GM19324 (cell line): ENCODE results near the gene GPC5.
"Not testable (repeated sequence)": the region's sequence is repeated elsewhere in the genome, so short reads cannot be mapped to it uniquely, and the experiment has no call there.

Experiments used
- ATAC-seq: cut with Tn5 transposase; IDR thresholded peaks from one replicate; pipeline ENCODE4 v1.9.1; 2021; ENCODE audit warnings: mild to moderate bottlenecking, moderate library complexity; ENCODE audit not compliant: unreplicated experiment, low FRiP score

Gene GPC5

DNA sequence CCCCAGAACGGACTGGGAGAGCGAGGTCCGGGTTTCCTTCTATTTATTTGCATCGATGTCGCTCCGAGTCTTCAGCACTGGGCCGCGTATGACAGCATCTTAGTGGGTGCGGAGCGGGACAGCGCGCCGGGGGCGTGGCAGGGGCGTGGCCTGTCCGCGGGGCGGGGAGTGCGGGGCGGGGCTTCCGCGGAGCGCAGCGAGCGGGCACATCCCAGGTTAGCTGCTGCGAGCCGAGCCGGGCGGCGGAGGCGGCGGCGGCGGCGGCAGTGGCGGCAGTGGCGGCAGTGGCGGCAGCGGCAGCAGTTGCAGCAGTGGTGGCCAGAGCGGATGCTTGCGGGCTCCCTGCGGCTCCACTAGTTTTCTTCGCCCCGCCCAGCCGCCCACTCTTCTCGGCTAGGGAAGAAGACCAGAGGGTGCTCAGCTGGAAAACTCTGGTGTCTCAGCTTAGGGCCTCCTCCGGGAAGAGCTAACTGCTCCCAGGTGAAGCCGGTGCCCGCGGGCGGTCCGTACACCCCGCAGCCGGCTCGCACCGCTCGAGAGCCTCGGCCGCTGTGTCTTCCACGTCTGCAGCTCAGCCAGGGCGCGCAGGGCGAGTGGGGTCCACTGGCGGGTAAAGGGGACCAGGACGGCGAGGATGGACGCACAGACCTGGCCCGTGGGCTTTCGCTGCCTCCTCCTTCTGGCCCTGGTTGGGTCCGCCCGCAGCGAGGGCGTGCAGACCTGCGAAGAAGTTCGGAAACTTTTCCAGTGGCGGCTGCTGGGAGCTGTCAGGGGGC is at the start of gene GPC5:
Gene GPC5, plus strand, starts transcription at position 209 of the 776 bp plus-strand sequence.
- ATAC-seq: peak; percentile 97

DNA sequence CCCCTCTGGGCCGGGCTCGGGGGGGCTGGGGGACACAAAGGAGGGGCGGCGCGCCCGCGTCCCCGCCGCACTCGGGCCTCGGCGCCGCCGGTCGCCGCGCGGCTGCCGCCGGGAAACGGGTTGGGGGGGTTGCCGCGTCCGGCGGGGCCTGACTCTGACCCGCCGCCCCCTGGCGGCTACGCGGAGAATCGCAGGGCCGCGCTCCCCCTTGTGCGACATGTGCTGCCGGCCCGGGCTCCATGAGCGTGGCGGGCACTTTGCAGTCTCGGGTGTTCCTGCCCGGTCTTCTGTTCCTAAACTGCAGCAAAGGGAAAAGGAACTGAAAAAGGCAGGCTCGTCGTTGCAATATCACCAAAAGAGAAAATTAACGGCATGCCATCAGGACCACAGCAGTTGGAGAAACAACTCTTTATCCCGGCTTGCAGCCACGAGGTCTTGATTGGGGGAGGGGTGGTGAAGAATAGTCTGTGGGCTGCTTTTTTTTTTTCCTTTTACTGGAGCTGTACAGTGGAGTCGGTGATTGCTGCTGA is 49.5 kb upstream of the GPC5 start:
- peak; percentile 57 for ATAC-seq

DNA sequence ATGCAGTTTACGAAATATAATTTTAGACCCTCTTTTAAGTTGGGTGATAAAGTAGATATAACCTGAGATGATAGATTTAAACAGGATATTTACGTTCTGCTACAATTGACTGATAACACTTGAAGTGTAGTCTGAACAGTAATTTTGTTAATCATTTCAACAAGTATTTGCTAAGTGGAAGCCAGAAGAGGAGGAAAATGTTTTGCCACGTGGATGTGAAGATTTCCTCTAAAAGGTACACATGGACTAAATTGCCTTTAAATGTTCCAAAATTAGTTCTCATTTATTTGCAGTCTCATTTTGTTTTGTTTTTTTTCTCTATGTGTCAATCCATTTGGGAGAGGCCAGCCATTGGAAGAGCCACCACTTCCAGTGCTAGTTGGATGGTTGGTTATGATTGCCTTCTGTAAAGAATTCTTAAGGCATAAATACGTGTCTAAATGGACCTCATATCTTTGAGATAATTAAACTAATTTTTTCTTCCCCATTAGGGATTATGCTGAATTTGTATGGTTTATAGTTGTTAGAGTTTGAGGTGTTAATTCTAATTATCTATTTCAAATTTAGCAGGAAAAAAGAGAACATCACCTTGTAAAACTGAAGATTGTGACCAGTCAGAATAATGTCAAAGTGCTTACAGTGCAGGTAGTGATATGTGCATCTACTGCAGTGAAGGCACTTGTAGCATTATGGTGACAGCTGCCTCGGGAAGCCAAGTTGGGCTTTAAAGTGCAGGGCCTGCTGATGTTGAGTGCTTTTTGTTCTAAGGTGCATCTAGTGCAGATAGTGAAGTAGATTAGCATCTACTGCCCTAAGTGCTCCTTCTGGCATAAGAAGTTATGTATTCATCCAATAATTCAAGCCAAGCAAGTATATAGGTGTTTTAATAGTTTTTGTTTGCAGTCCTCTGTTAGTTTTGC is 48.2 kb upstream of the GPC5 start:
- no peak for ATAC-seq

DNA sequence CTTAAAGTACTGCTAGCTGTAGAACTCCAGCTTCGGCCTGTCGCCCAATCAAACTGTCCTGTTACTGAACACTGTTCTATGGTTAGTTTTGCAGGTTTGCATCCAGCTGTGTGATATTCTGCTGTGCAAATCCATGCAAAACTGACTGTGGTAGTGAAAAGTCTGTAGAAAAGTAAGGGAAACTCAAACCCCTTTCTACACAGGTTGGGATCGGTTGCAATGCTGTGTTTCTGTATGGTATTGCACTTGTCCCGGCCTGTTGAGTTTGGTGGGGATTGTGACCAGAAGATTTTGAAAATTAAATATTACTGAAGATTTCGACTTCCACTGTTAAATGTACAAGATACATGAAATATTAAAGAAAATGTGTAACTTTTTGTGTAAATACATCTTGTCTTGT is 47.3 kb upstream of the GPC5 start:
- no peak for ATAC-seq

DNA sequence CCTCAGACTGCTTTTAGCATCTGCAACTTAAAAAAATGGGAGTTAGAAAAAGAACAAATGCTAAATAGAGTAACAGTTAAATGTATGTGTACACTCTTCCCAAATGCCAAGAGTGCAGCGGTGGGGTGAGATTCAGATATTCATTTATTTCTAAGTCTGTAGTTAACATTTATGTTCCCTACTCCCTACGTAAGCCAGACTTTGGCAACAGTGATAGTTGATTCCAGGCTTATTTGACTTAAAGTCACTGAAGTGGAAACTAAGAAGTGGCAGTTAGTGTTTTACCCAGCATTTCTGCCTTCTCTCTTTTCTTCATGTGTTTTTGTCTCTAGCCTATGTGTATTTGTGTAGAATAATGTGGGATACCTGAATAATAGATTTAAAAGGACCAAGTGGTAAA is 46.4 kb upstream of the GPC5 start:
- no peak for ATAC-seq

DNA sequence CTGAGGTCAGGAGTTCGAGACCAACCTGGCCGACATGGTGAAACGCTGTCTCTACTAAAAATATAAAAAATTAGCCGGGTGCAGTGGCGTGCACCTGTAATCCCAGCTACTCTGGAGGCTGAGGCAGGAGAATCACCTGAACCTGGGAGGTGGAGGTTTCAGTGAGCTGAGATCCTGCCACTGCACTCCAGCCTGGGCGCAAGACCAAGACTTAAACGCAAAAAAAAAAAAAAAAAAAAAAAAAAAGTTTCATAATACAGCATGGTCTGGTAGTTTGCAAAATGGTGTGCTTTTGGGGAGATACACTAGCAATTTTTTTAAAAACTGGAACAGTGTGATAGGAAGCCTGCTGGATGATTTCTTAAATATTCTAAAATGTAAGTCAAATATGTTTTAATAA is 45.5 kb upstream of the GPC5 start:
- not testable (repeated sequence) for ATAC-seq

DNA sequence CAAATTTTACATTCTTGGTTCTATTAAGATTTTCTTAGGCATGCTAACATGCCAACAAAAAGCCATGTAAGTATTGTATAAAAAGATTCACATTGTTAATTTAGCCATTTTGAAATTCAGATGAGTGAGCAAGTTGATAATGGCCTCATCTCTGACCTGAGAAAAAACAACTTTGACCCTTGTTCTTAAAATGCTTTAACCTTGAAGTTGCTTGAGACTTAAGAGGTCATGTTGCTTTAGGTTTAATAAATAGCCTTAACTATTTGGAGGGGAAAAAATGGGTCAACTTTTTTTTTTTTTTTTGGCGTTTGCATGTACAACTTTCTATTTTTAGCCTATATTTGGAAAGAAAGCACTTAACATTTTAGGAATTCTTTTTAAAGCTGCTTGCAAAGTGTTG is 44.9 kb upstream of the GPC5 start:
- ATAC-seq: no peak

DNA sequence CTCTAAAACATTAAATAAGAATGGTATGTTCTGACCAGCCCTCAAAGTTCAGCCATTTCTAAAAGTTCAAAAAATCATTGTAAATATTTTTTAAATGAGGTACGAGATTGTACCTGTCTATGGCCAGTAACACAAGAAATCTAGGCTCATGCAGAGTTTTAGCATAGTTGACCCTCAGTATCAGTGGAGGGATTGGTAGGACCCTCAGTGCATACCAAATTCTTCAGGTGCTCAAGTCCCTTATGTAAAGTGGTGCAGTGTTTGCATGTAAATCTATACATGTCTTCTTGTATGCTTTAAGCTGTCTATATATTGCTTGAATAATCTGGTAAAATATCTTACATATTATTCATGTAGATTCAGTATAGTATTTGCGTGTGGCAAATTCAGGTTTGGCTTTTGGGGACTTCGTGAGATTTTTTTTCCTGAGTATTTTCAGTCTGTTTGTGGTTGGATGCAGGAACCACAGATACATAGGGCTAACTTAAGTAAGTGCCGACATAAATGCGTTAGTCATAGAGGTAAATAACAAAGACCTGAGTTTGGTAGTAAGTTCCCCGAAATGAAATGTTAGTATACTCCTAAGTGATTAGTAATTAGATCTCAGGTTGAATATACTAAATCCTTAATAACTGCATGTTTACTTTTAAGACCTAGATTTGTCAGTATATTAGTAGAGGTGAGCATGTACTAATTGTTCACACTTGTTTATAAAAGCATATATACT is 43.2 kb upstream of the GPC5 start:
- ATAC-seq: no peak

DNA sequence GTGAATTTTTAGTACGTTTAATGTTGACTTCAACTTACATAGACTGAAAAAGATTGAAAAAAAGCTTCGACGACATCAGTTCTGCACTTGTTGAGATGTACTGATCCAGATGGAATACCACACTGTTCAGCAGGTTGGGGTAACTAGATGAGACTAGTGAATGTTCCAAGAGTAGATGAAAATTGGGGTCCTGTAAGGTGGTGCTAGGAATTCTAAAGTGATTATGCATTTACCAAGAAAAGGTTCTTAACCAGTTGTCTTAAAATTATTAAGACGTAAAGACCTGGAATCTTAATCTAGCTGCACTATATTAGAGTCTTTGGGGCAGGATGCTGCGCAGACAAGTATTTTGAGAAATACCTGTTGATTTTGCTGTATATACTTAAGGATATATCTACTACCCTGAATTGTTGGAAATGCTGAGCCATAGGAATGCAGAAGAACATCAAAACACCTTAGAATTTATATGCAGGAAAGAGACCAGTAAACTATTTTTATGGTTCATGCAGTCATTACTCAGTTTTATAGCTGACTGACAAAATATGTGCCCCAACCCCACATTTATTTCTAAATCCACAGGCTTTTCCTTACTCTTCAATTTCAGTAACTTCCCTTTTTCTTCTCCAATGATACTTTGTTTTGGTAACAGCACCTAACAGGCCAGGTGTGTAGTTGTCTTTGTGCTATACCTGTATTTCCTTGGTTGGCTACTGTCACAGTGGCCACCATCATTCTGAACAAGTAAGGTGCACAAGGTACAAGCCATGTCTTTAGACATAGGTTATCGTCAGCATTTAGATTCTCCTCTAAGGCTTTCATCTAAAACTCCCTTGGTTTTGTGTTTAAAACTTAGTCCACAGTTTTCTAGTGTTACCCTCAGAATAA is 42.4 kb upstream of the GPC5 start:
- ATAC-seq: no peak

DNA sequence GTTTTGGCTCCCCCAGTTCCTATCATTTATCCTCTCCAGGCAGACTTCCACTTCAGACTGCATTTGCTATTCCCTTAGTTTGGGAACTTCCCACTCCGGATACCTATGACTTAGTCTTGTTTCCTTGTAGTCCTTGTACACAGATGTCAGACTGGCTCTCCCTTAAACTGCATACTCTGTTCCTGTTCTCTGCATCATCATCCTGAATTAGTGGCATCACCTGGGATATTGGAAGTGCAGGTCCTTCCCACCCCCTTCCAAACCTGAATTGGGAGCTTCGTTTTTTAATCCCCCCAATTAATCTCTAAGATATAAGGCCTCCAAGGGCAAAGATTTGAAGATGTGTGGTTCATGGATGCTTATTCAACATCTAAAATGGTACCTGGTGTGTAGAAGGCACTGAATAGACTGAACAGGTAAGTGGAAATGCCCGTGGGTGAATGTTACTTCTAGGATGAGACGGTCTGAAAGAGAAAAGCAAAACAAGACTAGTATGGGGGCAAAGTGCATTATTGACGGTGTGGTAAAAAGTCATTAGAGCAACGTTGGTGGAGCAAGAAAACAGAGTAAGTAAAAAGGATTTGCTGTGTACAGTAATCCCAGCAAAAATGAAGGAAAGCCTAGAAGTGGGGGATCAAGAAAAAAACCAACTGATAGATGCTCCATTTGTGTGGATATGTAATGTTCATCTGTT is 41.4 kb upstream of the GPC5 start:
- no peak for ATAC-seq

DNA sequence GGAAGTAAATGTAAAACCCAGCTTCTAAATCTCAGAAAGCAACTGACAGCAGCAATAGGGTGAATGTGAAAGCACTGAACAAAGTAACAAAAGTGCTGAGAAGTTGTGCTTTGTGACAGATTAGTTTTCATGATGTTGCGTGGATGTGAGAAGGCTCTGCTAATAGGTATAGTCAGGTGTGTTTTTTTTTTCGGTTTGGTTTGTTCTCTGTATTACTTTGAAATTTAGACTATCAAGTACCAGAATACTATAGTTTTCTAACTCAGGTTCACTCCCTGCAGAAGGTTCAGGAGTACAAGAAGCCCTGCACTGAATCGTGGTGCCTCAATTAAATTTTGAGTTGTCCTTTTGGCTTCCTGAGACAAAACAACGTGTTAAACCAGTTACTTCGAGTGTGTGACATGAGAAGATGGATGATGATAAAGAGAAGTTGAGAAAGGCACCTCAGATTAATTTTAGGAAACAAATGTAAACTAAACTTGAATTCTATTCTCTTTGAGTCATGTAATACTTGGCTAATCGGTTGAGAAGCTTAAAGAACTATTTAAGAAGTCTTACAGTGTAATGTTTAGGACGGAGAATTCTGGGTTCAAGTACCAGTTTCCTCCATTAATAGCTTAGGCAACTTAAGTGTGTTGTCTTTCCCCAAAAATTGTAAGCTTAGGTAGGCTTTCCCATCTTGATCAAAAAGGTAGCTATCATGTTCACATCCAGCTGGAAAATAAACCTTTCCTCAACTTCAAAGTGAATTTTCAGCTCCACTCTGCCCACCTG is 40.6 kb upstream of the GPC5 start:
- no peak for ATAC-seq

DNA sequence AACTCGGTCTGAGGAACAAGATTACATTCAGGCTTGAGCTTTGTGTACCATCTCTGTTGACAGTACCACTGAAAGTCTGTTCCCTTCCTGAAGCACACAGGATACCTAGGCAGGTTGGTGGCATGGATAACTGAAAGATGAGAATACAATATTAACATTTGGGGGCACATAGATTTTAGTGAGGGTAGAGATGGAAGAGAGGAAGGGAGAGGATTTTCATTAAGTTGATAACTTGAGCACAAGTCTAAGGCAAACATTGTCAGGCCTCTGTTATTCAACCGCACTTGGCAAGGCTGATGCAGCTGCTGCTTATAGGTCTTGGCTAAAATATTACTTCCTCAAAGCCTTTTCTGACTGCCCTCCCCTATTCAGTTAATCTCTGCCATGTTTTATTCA is 40.0 kb upstream of the GPC5 start:
- ATAC-seq: no peak

DNA sequence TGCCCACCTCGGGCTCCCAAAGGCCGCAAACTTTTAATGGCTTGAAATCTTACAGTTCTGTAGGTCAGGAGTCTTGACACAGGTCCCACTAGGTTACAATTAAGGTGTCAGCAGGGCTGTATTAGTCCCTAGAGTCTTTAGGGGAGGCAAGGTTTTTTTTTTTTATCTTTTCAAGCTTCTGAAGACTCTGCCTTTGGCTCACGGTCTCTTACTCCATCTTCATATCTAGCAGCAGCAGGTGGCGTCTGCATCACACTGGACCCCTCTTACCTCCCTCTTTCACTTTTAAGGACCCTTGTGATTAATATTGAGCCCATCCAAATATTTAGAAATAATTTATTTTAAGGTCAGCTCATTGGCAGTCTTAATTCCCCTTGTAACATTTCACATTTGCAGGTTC is 39.3 kb upstream of the GPC5 start:
- ATAC-seq: no peak

DNA sequence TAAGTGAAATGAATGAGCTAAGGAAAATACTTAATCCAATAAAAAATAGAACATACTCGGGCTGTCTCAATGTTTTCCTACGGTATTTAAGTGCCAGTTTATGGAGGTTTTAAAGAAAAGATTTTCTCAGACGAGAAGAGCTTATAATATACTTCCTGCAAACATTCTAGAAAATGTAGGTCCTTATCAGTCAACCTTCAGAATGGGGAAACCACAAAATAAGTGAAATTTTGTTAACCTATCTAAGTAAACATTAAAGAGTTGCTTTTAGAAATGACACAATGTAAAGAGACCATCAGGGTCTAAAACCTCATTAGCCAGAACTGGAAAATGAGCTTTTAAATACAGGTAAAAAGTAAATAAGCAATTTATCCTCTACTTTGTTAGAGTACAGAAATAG is 38.8 kb upstream of the GPC5 start:
- ATAC-seq: no peak

DNA sequence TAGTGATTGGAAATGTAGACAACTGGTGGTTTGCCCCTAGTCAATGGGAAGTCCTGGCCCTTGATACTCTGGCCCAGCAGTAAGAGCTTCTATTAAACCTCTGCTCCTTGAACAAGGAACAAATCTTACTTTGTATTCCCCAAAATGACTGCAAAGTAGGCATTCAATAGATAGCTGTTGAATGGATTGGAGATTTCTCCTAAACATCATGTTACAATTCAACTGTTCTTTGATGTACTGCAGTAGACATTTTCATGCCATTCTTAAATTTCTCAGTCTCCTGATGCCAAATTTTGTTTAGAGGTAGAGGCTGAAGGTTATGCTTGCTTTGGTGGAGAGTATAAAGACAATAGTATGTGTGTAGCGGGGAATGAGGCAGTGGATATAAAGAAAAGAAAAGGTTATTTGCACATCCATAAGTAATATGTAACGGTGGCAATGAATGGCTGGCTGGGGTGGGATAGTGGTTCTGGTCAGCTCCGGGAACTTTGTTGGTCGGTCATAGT is 38.1 kb upstream of the GPC5 start:
- ATAC-seq: no peak

DNA sequence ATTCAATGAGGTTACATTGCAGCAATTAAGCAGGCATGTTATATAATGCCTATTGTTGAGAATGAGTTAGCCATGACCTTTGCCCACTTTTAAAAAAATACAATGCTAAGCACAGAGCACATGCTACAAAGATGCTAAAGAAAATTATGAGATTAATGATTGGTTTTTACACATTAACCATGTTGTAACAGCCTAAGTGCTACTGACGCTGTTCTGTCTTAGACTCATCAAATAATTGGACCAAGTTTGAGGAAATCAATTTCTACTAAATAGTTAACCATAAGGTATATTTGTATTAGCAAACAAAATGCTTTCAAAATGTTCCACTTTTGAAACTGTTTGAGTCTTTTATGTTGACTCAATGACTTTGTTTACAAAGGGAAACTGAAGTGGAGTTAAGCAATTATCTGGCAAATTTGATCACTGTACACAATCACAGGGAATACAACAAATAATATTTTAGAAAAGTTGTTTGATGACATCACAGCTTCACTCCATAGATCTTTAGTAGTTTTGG is 36.6 kb upstream of the GPC5 start:
- ATAC-seq: no peak

DNA sequence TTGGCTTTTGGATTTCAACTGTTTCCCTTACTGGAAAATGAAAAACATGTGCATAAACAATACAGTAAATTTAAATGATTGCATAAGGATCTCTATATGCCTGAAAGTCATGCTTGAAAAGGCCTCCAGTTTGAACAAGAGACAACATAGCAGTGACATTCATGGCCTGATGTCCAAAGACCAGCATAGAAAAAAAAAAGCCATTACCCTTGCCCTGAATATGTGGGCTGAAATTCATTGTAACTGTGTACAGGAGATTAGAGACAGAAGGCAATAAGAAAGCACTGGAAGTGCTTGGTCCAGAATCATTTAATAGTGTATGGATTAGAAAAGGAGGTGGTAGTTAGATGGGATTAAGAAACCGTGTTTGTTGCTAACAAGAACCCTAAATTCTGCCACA is 35.5 kb upstream of the GPC5 start:
- no peak for ATAC-seq

DNA sequence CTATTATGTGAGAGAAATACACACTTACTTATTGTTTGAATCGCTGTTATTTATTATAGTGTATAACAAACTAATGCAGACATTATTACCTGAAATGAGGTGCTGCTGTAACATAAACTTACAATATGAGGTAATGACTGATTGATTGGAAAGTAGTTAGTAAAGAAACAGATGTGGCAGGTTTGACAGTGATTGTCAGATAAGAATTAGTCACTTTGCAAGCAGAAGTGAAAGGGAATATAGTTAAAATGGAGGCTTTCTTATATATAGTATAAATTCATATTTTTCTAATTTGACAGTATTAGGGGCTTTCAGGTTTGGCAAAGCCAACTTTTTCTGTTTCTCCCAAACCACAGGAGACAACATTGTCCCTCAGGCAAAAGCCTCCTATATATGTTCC is 30.3 kb upstream of the GPC5 start:
- no peak for ATAC-seq
